ENCODE results near the gene TMEM119. TPM values are rescaled to one million over a fixed set of nuclear protein-coding genes. Genes with fewer than 3 reads are reported as not detected.

The TMEM119 gene
- total RNA-seq, 2 donors from 2014 or later: not detected

DNA sequence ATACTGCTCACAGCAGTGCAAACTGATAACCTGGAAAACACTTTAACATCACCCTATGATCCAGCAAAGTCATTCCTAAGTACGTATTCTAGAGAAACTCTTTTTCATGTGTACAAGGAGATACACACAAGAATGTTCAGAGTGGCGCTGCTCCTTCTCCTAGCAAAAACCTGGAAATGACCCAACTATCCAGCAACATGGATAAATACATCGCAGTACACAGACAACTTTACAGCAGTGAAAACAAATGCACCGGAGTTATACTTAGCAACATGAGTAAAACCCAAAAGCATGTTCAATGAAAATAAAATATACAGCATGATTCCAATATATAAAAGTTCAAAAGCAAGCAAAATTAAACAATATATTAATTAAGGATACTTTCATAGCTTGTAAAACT, 55.6 kb downstream of the TMEM119 start:
- Mint-ChIP-seq H3K9me3 (no peaks in the 10 kb centered on the region), H3K27ac (no peak overlapping the region), H3K27me3 (no peaks in the 10 kb centered on the region), H3K36me3 (peaks cover 30% of the 10 kb centered on the region), H3K4me1 (ENCODE audit: low read depth in 2 of 2) (peaks cover 0 to 14% of the 10 kb centered on the region in 2 donors), H3K4me3 (no peak overlapping the region)
- no peak for ATAC-seq
- no peak for DNase-seq (ENCODE audit: low spot score)

Other genes starting within 250 kb of the TMEM119 start
- gene FICD, start 82.8 kb downstream of the TMEM119 start, total RNA-seq: 10 to 100 TPM; 14.9 to 16.5 TPM
- 100 to 1,000 TPM; 105 to 127 TPM for gene SART3, start 36.9 kb downstream of the TMEM119 start, total RNA-seq
- gene ISCU, start 35.5 kb downstream of the TMEM119 start, total RNA-seq: 10 to 100 TPM; 66.1 to 85.3 TPM
- 10 to 100 TPM; 26.5 to 34.6 TPM for gene SELPLG, start 35.8 kb upstream of the TMEM119 start, total RNA-seq
- gene CORO1C, start 133.4 kb upstream of the TMEM119 start, total RNA-seq: 10 to 100 TPM; 68.9 to 69.5 TPM